SK-N-SH (cell line): Measurements from ENCODE around the gene KCTD3. TPM values are rescaled to one million over a fixed set of nuclear protein-coding genes. Genes with fewer than 3 reads are reported as not detected.

Source experiments
- CTCF ChIA-PET: fragments of 300-600, 350-600 bp; formaldehyde crosslinking; extraction: SDS; loops from one replicate; lab custom pipeline; 2021; lab: Yijun Ruan, JAX
- POLR2A ChIA-PET: fragments of 350-600 bp; sonication (Branson Sonifier 250); formaldehyde crosslinking; extraction: SDS; loops from one replicate; lab custom pipeline; 2020; ENCODE audit warnings: antibody characterized with exemption, inconsistent platforms; lab: Yijun Ruan, JAX
- DNase-seq: peaks from one replicate; pipeline ENCODE4 v3.0.0; 2012
- H2AFZ ChIP-seq: fragments of 200-600 bp; sonication (generic); 2 replicates; pipeline ENCODE4 v1.8.1; 2016; ENCODE audit warnings: antibody characterized with exemption, mild to moderate bottlenecking, low read depth
- H3F3A ChIP-seq: fragments of 200-600 bp; sonication (generic); replicated peaks from 2 replicates; pipeline ENCODE3; 2016; ENCODE audit warnings: antibody characterized with exemption, mild to moderate bottlenecking; ENCODE audit not compliant: insufficient read depth
- H3K27ac ChIP-seq, 2 experiments: fragments of 200-500 bp in 1 of 2; fragments of 200-600 bp in 1 of 2; sonication (Bioruptor generic) in 1 of 2; sonication (generic), shearing (Covaris generic) in 1 of 2; 2 replicates each; pipeline versions ENCODE4 v1.5.1 to v1.6.1; 2014 to 2016; ENCODE audit warnings: low read depth in 2 of 2, inconsistent platforms in 1 of 2, low read length in 1 of 2, mild to moderate bottlenecking in 1 of 2, mixed read lengths in 1 of 2
- H3K27me3 ChIP-seq: fragments of 200-600 bp; sonication (generic), shearing (Covaris generic); 2 replicates; pipeline ENCODE4 v1.6.1; 2016; ENCODE audit warnings: mixed run types; ENCODE audit not compliant: insufficient read depth
- H3K36me3 ChIP-seq, 2 experiments: fragments of 200-500 bp in 1 of 2; fragments of 200-600 bp in 1 of 2; sonication (Bioruptor generic) in 1 of 2; sonication (generic) in 1 of 2; replicated peaks in 1 of 2; 2 replicates each; pipeline versions ENCODE3 to v1.5.1; 2014 to 2016; ENCODE audit warnings: low read length in 1 of 2, mild to moderate bottlenecking in 1 of 2; ENCODE audit not compliant: insufficient read depth in 2 of 2, control insufficient read depth in 1 of 2
- H3K4me1 ChIP-seq, 2 experiments: fragments of 200-500 bp in 1 of 2; fragments of 200-600 bp in 1 of 2; sonication (Bioruptor generic) in 1 of 2; sonication (generic), shearing (Covaris generic) in 1 of 2; 2 replicates each; pipeline versions ENCODE4 v1.5.1 to v1.6.1; 2014 to 2016; ENCODE audit warnings: low read depth in 1 of 2, low read length in 1 of 2, mixed run types in 1 of 2; ENCODE audit not compliant: insufficient read depth in 2 of 2, control insufficient read depth in 1 of 2
- H3K4me2 ChIP-seq: fragments of 200-600 bp; sonication (generic), shearing (Covaris generic); 2 replicates; pipeline ENCODE4 v1.6.1; 2017; ENCODE audit warnings: mixed run types
- H3K4me3 ChIP-seq, 2 experiments: fragments of 200-500 bp in 1 of 2; fragments of 200-600 bp in 1 of 2; sonication (Bioruptor generic) in 1 of 2; sonication (generic), shearing (Covaris generic) in 1 of 2; 2 replicates each; pipeline versions ENCODE4 v1.5.1 to v1.8.1; 2014 to 2016; ENCODE audit warnings: low read depth in 2 of 2, inconsistent platforms in 1 of 2, low read length in 1 of 2, mild to moderate bottlenecking in 1 of 2, mixed read lengths in 1 of 2, moderate library complexity in 1 of 2
- H3K79me2 ChIP-seq: fragments of 200-600 bp; sonication (generic); 2 replicates; pipeline ENCODE4 v1.8.1; 2017; ENCODE audit warnings: mild to moderate bottlenecking; ENCODE audit not compliant: insufficient read depth
- H3K9ac ChIP-seq: fragments of 200-600 bp; sonication (generic); 2 replicates; pipeline ENCODE4 v1.6.1; 2017; ENCODE audit warnings: mixed run types
- H3K9me2 ChIP-seq: fragments of 200-600 bp; sonication (generic); 2 replicates; pipeline ENCODE4 v1.6.1; 2017; ENCODE audit warnings: mixed run types
- H3K9me3 ChIP-seq: fragments of 200-600 bp; sonication (generic); 2 replicates; pipeline ENCODE4 v1.6.1; 2017; ENCODE audit warnings: mixed run types, mild to moderate bottlenecking, moderate library complexity
- H4K20me1 ChIP-seq: fragments of 200-600 bp; sonication (generic); 2 replicates; pipeline ENCODE4 v1.6.1; 2017; ENCODE audit warnings: mild to moderate bottlenecking, mixed run types; ENCODE audit not compliant: insufficient read depth
- CHD2 ChIP-seq: fragments of 150-350 bp; IDR thresholded peaks from 2 replicates; pipeline ENCODE4 v1.6.1; 2018; ENCODE audit warnings: low read length; ENCODE audit not compliant: partially characterized antibody
- ELF1 ChIP-seq: IDR thresholded peaks from 2 replicates; pipeline ENCODE4 v1.4.0; 2012
- EZH2phosphoT487 ChIP-seq: fragments of 200-600 bp; sonication (generic); IDR thresholded peaks from 2 replicates; pipeline ENCODE4 v1.6.1; 2017; ENCODE audit warnings: low read depth, mixed run types, mild to moderate bottlenecking, antibody characterized with exemption, moderate library complexity, borderline replicate concordance
- FOSL2 ChIP-seq: IDR thresholded peaks from 2 replicates; pipeline ENCODE4 v1.4.0; 2012; ENCODE audit warnings: low read depth, mild to moderate bottlenecking, moderate library complexity, borderline replicate concordance
- FOXJ3 ChIP-seq: sonication (generic); formaldehyde crosslinking; IDR thresholded peaks from 2 replicates; pipeline ENCODE4 v1.5.1; 2020; ENCODE audit warnings: mild to moderate bottlenecking, missing genetic modification reagents
- GATA2 ChIP-seq: sonication (generic); formaldehyde crosslinking; IDR thresholded peaks from 2 replicates; pipeline ENCODE4 v1.5.0; 2020; ENCODE audit warnings: mild to moderate bottlenecking, missing genetic modification reagents
- IRF3 ChIP-seq: fragments of 150-350 bp; IDR thresholded peaks from 2 replicates; pipeline ENCODE4 v1.6.1; 2016; ENCODE audit warnings: mild to moderate bottlenecking, low read depth, low read length
- JUND ChIP-seq: IDR thresholded peaks from 2 replicates; pipeline ENCODE4 v1.4.0; 2012
- NFIC ChIP-seq: IDR thresholded peaks from 2 replicates; pipeline ENCODE4 v1.4.0; 2012; ENCODE audit warnings: borderline replicate concordance
- NRF1 ChIP-seq: IDR thresholded peaks from 2 replicates; pipeline ENCODE4 v1.6.1; 2012; ENCODE audit warnings: low read depth, mild to moderate bottlenecking, low read length
- PBX3 ChIP-seq: IDR thresholded peaks from 2 replicates; pipeline ENCODE4; 2012
- POLR2AphosphoS5 ChIP-seq: IDR thresholded peaks from 2 replicates; pipeline ENCODE4 v1.6.1; 2012; ENCODE audit warnings: low read depth, low read length
- RFX5 ChIP-seq: IDR thresholded peaks from 2 replicates; pipeline ENCODE4 v1.6.1; 2012; ENCODE audit warnings: mild to moderate bottlenecking, improper control_type of control experiment, low read length
- SMC3 ChIP-seq: IDR thresholded peaks from 2 replicates; pipeline ENCODE4 v1.6.1; 2012; ENCODE audit warnings: low read depth, low read length, improper control_type of control experiment
- TEAD4 ChIP-seq: IDR thresholded peaks from 2 replicates; pipeline ENCODE4 v1.4.0; 2012; ENCODE audit warnings: mild to moderate bottlenecking, borderline replicate concordance; ENCODE audit not compliant: insufficient read depth
- USF1 ChIP-seq: IDR thresholded peaks from 2 replicates; pipeline ENCODE4 v1.4.0; 2012; ENCODE audit warnings: low read depth, borderline replicate concordance
- USF2 ChIP-seq: fragments of 150-350 bp; IDR thresholded peaks from 2 replicates; pipeline ENCODE4 v1.6.1; 2017; ENCODE audit warnings: antibody characterized with exemption, low read length, low read depth, borderline replicate concordance
- YY1 ChIP-seq: IDR thresholded peaks from 2 replicates; pipeline ENCODE4 v1.4.0; 2012; ENCODE audit warnings: low read depth, mild to moderate bottlenecking
- WGBS: methylation state at CpG from one replicate; pipeline ENCODE4 v1.1.6; 2017; ENCODE audit warnings: low lambda C conversion rate; 5-methylcytosine and 5-hydroxymethylcytosine counted together
- polyA plus RNA-seq, 3 experiments: library from polyadenylated mRNA; depleted of rRNA; stranded (reverse); fragments of >200 nt; gene quantifications; 2 replicates each; pipeline ENCODE4 v1.2.3, GENCODE V29; 2012
- TF ChIP-seq, protein P1 (sequence below): IDR thresholded peaks from 2 replicates; pipeline ENCODE4 v1.4.0; 2012; ENCODE audit warnings: low read depth
- TF ChIP-seq, protein P2 (sequence below): fragments of 200-600 bp; sonication (generic); IDR thresholded peaks from 2 replicates; pipeline ENCODE4 v1.6.1; 2017; ENCODE audit warnings: antibody characterized with exemption, mild to moderate bottlenecking, moderate library complexity

The KCTD3 gene
- polyA plus RNA-seq, 1 of the 3 experiments (the other 2 are of a cell fraction): 34.8 TPM

- ChIA-PET CTCF (interaction anchor here (0.5 to 2.0 kb wide), 3 partner anchors 17 to 1209 kb away, joined by 3 to 6 read pairs (median 3); no protein-coding TSS in a partner anchor), POLR2A (no interaction called here)
- Histone ChIP-seq H3K9ac (no peak overlapping the region), H3K9me2 (no peaks in the 10 kb centered on the region; the same call in 1 of the 2 replicates), H3K9me3 (0 out of 2 replicates have a peak, but pooled peaks cover 6% of the 10 kb centered on the region), H3K4me2 (no peak overlapping the region), H3K79me2 (no peaks in the 10 kb centered on the region), H4K20me1 (no peaks in the 10 kb centered on the region), H3K27me3 (no peaks in the 10 kb centered on the region), H3K36me3 (no peaks in the 10 kb centered on the region), H2AFZ (no peak overlapping the region), H3K4me3 (no peak overlapping the region), H3K4me1 (peaks cover 0 to 10% of the 10 kb centered on the region in 2 experiments; a peak in 2 of 4 replicates), H3F3A (no peaks in the 10 kb centered on the region), H3K27ac (no peak overlapping the region)
- no peak for DNase-seq
- WGBS: 46% methylated on average over 2 of the region's 2 CpGs
- no peak for TF ChIP-seq ELF1
- TF ChIP-seq SMC3: no peak
- TF ChIP-seq USF2: no peak
- no peak for TF ChIP-seq JUND
- no peak for TF ChIP-seq FOXJ3 (CRISPR knock-in tag)
- no peak for TF ChIP-seq PBX3
- TF ChIP-seq GATA2 (CRISPR knock-in tag): no peak
- no peak for TF ChIP-seq FOSL2
- no peak for TF ChIP-seq TEAD4
- no peak for TF ChIP-seq CHD2
- TF ChIP-seq IRF3: no peak
Measured at GRCh38 chr1:215543191-215543606, 23.9 kb upstream of the KCTD3 start.

- no peaks in the 10 kb centered on the region for H3K79me2 ChIP-seq
- no peaks in the 10 kb centered on the region for H3F3A ChIP-seq
- ChIA-PET CTCF (interaction anchor here (1.2 to 2.0 kb wide), 2 partner anchors 17 to 1210 kb away, joined by 3 to 6 read pairs; no protein-coding TSS in a partner anchor), POLR2A (no interaction called here)
- H3K4me2 ChIP-seq: no peak overlapping the region
- H3K36me3 ChIP-seq: no peaks in the 10 kb centered on the region
- 0 out of 2 replicates have a peak, but pooled peaks cover 6% of the 10 kb centered on the region for H3K9me3 ChIP-seq
- no peak overlapping the region for H3K4me3 ChIP-seq
- H3K27me3 ChIP-seq: no peaks in the 10 kb centered on the region
- H3K9me2 ChIP-seq: no peaks in the 10 kb centered on the region; the same call in 1 of the 2 replicates
- TF ChIP-seq FOSL2 (no peak), RFX5 (no peak), POLR2AphosphoS5 (no peak), NRF1 (no peak), YY1 (no peak), IRF3 (no peak), NFIC (no peak), EZH2phosphoT487 (no peak), USF1 (no peak)
- TF ChIP-seq, protein P1, sequence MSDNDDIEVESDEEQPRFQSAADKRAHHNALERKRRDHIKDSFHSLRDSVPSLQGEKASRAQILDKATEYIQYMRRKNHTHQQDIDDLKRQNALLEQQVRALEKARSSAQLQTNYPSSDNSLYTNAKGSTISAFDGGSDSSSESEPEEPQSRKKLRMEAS: no peak
- TF ChIP-seq, protein P2, sequence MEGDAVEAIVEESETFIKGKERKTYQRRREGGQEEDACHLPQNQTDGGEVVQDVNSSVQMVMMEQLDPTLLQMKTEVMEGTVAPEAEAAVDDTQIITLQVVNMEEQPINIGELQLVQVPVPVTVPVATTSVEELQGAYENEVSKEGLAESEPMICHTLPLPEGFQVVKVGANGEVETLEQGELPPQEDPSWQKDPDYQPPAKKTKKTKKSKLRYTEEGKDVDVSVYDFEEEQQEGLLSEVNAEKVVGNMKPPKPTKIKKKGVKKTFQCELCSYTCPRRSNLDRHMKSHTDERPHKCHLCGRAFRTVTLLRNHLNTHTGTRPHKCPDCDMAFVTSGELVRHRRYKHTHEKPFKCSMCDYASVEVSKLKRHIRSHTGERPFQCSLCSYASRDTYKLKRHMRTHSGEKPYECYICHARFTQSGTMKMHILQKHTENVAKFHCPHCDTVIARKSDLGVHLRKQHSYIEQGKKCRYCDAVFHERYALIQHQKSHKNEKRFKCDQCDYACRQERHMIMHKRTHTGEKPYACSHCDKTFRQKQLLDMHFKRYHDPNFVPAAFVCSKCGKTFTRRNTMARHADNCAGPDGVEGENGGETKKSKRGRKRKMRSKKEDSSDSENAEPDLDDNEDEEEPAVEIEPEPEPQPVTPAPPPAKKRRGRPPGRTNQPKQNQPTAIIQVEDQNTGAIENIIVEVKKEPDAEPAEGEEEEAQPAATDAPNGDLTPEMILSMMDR: no peak
- H4K20me1 ChIP-seq: no peaks in the 10 kb centered on the region
- H3K27ac ChIP-seq: no peak overlapping the region
- no peak overlapping the region for H2AFZ ChIP-seq
- peaks cover 0 to 10% of the 10 kb centered on the region in 2 experiments; a peak in 2 of 4 replicates for H3K4me1 ChIP-seq
- 70% methylated on average over 2 of the region's 2 CpGs for WGBS
- H3K9ac ChIP-seq: no peak overlapping the region
- DNase-seq: no peak
Measured at GRCh38 chr1:215543806-215544205, 23.3 kb upstream of the KCTD3 start.
